Transverse colon (tissue), 4 donors: ENCODE measurements around the gene HAGH. TPM values are rescaled to one million over a fixed set of nuclear protein-coding genes. Genes with fewer than 3 reads are reported as not detected.

ENCODE experiments used
- DNase-seq: peaks from one replicate; pipeline ENCODE4 v3.0.0-alpha.2; 2019
- H3K27ac ChIP-seq, 4 donors: fragments of 200-600 bp; sonication (generic); 2 replicates each; pipeline ENCODE4 v1.5.1; 2016 to 2018; ENCODE audit warnings: inconsistent platforms in 4 of 4
- H3K27me3 ChIP-seq: fragments of 200-600 bp; sonication (generic); 2 replicates; pipeline ENCODE4 v1.5.1; 2017; ENCODE audit warnings: inconsistent platforms
- H3K36me3 ChIP-seq, 4 donors: fragments of 200-600 bp; sonication (generic); 2 replicates each; pipeline ENCODE4 v1.5.1; 2017 to 2019; ENCODE audit warnings: inconsistent platforms in 4 of 4
- H3K4me1 ChIP-seq, 4 donors: fragments of 200-600 bp; sonication (generic); 2 replicates each; pipeline ENCODE4 v1.5.1; 2017 to 2020; ENCODE audit warnings: inconsistent platforms in 4 of 4
- H3K4me3 ChIP-seq, 4 donors: fragments of 200-600 bp; sonication (generic); 1 replicate in 1 of 4; 2 replicates in 3 of 4; pipeline versions ENCODE4 v1.5.1 to v1.6.1; 2017 to 2019; ENCODE audit warnings: inconsistent platforms in 4 of 4
- H3K9me3 ChIP-seq, 2 donors: fragments of 200-600 bp; sonication (generic); 2 replicates each; pipeline ENCODE4 v1.5.1; 2017 to 2019; ENCODE audit warnings: inconsistent platforms in 2 of 2
- EP300 ChIP-seq: sonication (generic); formaldehyde crosslinking; IDR thresholded peaks from one replicate; pipeline ENCODE4 v1.6.1; 2017; ENCODE audit warnings: antibody characterized with exemption, low read depth
- POLR2A ChIP-seq: fragments of 450-650 bp; IDR thresholded peaks from one replicate; pipeline ENCODE4 v1.6.1; 2016; ENCODE audit warnings: antibody characterized with exemption, mild to moderate bottlenecking, moderate library complexity
- POLR2AphosphoS5 ChIP-seq, 3 donors: sonication (generic); formaldehyde crosslinking; IDR thresholded peaks; one replicate each; pipeline ENCODE4 v1.6.1; 2016; ENCODE audit warnings: antibody characterized with exemption in 3 of 3
- WGBS, 2 donors: methylation state at CpG; one replicate each; pipeline ENCODE4 v1.1.5; 2018; ENCODE audit warnings: low coverage in 1 of 2; 5-methylcytosine and 5-hydroxymethylcytosine counted together
- in situ Hi-C, 4 donors: fragments of 200-750 bp; cut with MboI; loops; one replicate each; pipeline versions ENCODE4 v1.15.0 to v1.15.1; 2017; ENCODE audit warnings: low sequenced_read_pairs in 3 of 4, low pct_ligation_motif_present in 1 of 4, low pct_unique_long_range_greater_than_20kb in 1 of 4
- intact Hi-C: fragments of 100-400 bp; cut with DNase I; formaldehyde crosslinking; loops from one replicate; pipeline ENCODE4 v1.15.1; 2023; ENCODE audit warnings: low total_unique reads
- total RNA-seq, 4 donors: library from RNA; depleted of rRNA; stranded (reverse); fragments of >200 nt; gene quantifications; one replicate each; pipeline ENCODE4 v1.1.0, GENCODE V29; 2016
- TF ChIP-seq, protein P1 (sequence below), 5 experiments: fragments of 200-600 bp in 3 of 5; fragments of 450-650 bp in 2 of 5; sonication (generic) in 3 of 5; IDR thresholded peaks; 1 replicate in 2 of 5; 2 replicates in 3 of 5; pipeline ENCODE4 v1.5.1; 2016 to 2017; ENCODE audit warnings: antibody characterized with exemption in 5 of 5, inconsistent platforms in 3 of 5, mild to moderate bottlenecking in 2 of 5, moderate library complexity in 1 of 5

Gene HAGH
- total RNA-seq, 4 donors from 2014 or later = 40.6 to 403 (median 121) TPM

DNA sequence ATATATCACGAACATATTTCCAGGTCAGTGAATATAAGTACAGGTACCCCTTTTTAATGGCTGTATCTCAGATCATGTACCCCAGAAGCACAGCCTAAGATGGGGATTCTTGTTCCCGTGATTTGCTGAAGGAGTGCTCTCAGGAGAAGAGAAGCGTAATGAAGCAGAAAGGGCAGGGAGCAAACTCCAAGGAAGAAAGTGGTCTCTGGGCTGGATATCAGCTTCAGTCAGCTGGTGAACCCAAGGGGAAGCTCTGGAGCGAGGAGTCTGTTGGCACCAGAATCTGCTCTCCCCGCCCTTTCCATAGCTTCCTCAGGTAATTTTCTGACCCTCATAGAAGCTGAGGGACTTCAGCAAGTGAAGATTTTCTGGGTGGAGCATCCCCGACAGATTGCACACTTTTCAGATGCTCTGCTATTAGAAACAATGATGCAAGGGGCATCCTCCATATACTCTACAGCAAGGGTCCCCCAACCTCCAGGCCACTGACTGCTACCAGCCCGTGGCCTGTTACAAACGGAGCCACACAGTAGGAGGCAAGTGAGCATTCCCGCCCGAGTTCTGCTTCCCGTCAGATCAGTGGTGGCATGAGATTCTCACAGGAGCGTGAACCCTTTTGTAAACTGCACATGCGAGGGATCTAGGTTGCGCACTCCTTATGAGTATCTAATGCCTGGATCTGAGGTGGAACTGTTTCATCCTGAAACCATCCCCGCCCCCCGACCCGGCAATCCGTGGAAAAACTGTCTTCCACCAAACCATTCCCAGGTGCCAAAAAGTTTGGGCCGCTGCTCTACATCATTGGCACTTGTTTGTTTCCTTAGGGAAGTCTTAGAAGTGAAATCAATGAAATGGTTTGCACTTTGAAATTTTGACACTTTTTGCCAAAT, 4.8 kb upstream of the HAGH start:
- Histone ChIP-seq H3K27me3 (no peaks in the 10 kb centered on the region), H3K4me1 (peaks cover 9 to 32% (median 24%) of the 10 kb centered on the region in 4 donors), H3K27ac (no peak overlapping the region), H3K4me3 (no peak overlapping the region), H3K36me3 (peaks cover 0 to 5% (median 0%) of the 10 kb centered on the region in 4 donors), H3K9me3 (no peaks in the 10 kb centered on the region)
- TF ChIP-seq POLR2AphosphoS5 (IDR thresholded peaks at IDR 0.05) (no peak), EP300 (no peak), POLR2A (no peak)
- TF ChIP-seq, protein P1, sequence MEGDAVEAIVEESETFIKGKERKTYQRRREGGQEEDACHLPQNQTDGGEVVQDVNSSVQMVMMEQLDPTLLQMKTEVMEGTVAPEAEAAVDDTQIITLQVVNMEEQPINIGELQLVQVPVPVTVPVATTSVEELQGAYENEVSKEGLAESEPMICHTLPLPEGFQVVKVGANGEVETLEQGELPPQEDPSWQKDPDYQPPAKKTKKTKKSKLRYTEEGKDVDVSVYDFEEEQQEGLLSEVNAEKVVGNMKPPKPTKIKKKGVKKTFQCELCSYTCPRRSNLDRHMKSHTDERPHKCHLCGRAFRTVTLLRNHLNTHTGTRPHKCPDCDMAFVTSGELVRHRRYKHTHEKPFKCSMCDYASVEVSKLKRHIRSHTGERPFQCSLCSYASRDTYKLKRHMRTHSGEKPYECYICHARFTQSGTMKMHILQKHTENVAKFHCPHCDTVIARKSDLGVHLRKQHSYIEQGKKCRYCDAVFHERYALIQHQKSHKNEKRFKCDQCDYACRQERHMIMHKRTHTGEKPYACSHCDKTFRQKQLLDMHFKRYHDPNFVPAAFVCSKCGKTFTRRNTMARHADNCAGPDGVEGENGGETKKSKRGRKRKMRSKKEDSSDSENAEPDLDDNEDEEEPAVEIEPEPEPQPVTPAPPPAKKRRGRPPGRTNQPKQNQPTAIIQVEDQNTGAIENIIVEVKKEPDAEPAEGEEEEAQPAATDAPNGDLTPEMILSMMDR (IDR thresholded peaks at IDR 0.05) = no peak
- in situ Hi-C loops = no loop called here
- DNase-seq = no peak
- 84 to 100% methylated on average over 3 to 19 of the region's 19 CpGs for WGBS, 2 donors
- intact Hi-C loops = no loop called here

DNA sequence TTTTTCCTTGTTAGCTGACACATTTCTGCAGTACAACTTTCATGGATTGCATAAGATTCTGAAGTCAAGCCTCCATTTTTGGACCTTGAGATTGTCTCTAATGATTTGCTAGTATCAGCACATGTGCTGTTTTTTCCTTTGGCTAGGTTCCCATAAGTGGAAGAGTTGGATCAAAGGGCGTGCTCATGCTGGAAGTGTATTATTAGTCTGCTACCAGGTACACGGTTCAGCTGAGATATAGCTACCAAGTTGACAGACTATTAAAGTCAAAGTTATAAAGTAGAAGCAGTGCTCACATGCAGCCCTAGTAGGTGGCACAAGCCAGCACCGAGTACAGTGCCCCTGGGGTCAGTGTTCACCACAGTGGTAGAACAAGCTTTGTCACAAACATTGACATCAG, 3.6 kb upstream of the HAGH start:
- 33% methylated on average over 3 of the region's 3 CpGs; no CpG with 5 or more reads in 1 of the 2 donors for WGBS, 2 donors
- DNase-seq = peak; percentile 49
- intact Hi-C loops (no loop called here), in situ Hi-C loops (no loop called here)
- Histone ChIP-seq H3K27ac (peak overlapping the region; percentile 80 to 97 (median 94)), H3K4me3 (no peak overlapping the region), H3K4me1 (peaks cover 15 to 39% (median 31%) of the 10 kb centered on the region in 4 donors), H3K36me3 (peaks cover 0 to 5% (median 0%) of the 10 kb centered on the region in 4 donors), H3K27me3 (no peaks in the 10 kb centered on the region), H3K9me3 (no peaks in the 10 kb centered on the region)
- TF ChIP-seq POLR2A (peak; percentile 30), EP300 (no peak), POLR2AphosphoS5 (IDR thresholded peaks at IDR 0.05) (peak in 2 of 3 donors; percentile 36 to 45)
- TF ChIP-seq, protein P1 (IDR thresholded peaks at IDR 0.05) = no peak

DNA sequence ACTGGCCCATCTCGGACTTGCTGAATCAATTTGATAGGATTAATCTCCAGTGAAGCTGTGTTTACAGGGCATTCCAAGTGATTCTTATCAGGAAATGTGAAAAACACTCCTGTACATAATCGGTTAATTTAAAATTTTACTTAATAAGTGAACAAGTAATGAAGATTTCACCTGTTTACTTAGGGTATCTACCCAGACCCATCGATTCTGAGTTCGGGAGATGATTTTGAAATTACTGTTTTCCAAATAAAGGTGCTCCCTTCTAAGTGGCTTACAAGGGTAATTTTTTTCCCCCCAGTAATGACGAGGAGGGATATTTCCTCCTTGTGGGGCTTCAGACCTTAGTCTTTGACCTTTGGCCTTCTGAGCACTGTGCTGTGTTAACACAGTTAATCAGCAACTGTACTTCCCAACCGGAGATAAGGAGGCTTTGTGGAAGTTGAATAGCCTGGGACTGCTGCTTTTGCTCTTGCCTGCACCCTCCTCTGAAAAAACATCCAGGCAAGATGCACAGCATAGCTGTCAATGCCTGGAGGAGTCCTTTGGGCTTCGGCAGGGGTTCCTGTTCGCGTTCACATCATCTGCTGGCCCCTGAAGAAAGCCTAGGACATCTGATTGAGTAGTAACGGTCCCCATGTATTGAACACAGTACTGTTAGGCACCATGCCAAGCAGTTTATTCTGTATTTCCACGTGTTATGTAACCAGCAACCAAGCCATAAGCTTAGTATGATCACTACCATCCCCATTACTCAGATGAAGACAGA, 2.2 kb upstream of the HAGH start:
- TF ChIP-seq POLR2AphosphoS5 (IDR thresholded peaks at IDR 0.05) (peak in 1 of 3 donors; percentile 41), POLR2A (no peak)
- peaks cover 22 to 45% (median 35%) of the 10 kb centered on the region in 4 donors for H3K4me1 ChIP-seq
- H3K36me3 ChIP-seq = peaks cover 0 to 5% (median 0%) of the 10 kb centered on the region in 4 donors
- H3K4me3 ChIP-seq = peak overlapping the region in 3 of 4 donors; percentile 62 to 74 (median 63)
- 48 to 49% methylated on average over 4 to 11 of the region's 11 CpGs for WGBS, 2 donors
- intact Hi-C loops (no loop called here), in situ Hi-C loops (no loop called here)
- no peak for DNase-seq
- H3K9me3 ChIP-seq = no peaks in the 10 kb centered on the region
- H3K27me3 ChIP-seq = no peaks in the 10 kb centered on the region
- peak overlapping the region; percentile 80 to 97 (median 94) for H3K27ac ChIP-seq

DNA sequence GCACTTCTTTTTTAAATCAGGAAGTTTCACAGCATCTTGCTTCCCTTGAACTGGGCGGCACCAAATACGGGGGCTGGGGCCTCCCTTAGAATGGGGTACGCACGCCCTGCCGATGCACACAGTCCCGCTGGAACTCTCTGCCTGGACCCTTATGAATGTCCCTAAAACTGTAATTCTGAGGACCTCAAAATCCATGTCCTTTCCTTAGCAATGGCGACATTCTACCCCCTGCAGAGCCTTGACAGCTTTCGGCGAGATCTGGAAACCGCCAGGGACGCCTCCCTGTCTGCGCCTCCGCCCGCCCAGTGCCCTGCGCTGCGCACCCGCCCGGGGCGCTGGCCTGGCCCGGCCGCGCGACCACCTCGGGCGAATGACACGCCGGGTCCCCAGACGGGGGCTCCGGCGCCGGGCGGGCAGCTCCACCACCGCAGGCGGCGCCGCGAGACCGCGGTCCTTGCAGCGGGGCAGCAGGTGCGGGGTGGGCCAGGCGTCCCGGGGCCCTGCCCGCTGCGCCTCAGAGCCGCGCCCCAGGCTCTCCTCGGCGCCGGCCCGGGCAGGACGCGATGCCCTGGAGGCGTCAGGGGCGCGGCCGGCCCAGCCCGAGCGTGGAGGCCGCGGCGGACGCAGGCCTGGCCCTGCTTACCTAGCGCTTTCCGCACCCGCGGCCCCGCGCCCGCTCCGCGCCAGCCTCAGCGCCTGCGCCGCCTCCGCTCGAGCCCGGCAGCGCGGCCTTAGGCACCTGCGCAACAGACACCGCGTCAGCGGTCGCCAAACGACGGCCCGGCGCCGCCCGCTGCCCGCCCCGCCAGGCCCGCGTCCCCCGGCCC, 548 bp downstream of the HAGH start:
- Histone ChIP-seq H3K4me3 (peak overlapping the region; percentile 56 to 74 (median 62)), H3K9me3 (no peaks in the 10 kb centered on the region), H3K27ac (peak overlapping the region; percentile 80 to 97 (median 94)), H3K4me1 (peaks cover 24 to 45% (median 35%) of the 10 kb centered on the region in 4 donors), H3K27me3 (no peaks in the 10 kb centered on the region), H3K36me3 (peaks cover 0 to 13% (median 0%) of the 10 kb centered on the region in 4 donors)
- WGBS, 2 donors = 1% methylated on average over 50 of the region's 96 CpGs; no CpG with 5 or more reads in 1 of the 2 donors
- no peak for TF ChIP-seq EP300
- TF ChIP-seq POLR2A = no peak
- TF ChIP-seq, protein P1 (IDR thresholded peaks at IDR 0.05) = peak in 1 of 5 experiments; percentile 13
- no peak for TF ChIP-seq POLR2AphosphoS5 (IDR thresholded peaks at IDR 0.05)
- in situ Hi-C loops = no loop called here
- intact Hi-C loops = no loop called here
- DNase-seq = peak; percentile 63
